ENCODE results near the gene SLC17A1. TPM values are rescaled to one million over a fixed set of nuclear protein-coding genes. Genes with fewer than 3 reads are reported as not detected.

The SLC17A1 gene
- total and polyA plus RNA-seq, 2 of the 13 experiments (the other 11 are each of a cell fraction or from before 2014, with no cell fraction given) = 0.09 to 2.1 TPM

- peak; percentile 21; the same call in 1 of the 2 replicates for TF ChIP-seq BHLHE40 (IDR thresholded peaks at IDR 0.05; ENCODE audit: low read length)
- peak; percentile 70 for TF ChIP-seq FOXP4 (CRISPR knock-in tag; IDR thresholded peaks at IDR 0.05)
- peak; percentile 65; the same call in 1 of the 2 replicates for TF ChIP-seq FOXC1 (CRISPR knock-in tag; IDR thresholded peaks at IDR 0.05; ENCODE audit: borderline replicate concordance)
- 0 out of 2 replicates have a peak, but pooled peaks have one; percentile 14 for TF ChIP-seq ZNF629 (CRISPR knock-in tag; conservative IDR thresholded peaks at IDR 0.05)
Measured at GRCh38 chr6:25748601-25749517, 83.0 kb downstream of the SLC17A1 start (continued).

- H3K4me3 ChIP-seq (replicated peaks in 1 of 3; ENCODE audit: insufficient read depth in 1 of 3, low read depth in 2 of 3, low read length in 3 of 3) = peak overlapping the region in 2 of 3 experiments; percentile 31 to 54; a peak in 4 of 6 replicates
- H3K79me2 ChIP-seq (ENCODE audit: insufficient read depth, low read length) = no peaks in the 10 kb centered on the region
- H3K4me2 ChIP-seq (ENCODE audit: low read depth, low read length) = peak overlapping the region; percentile 77
- in situ Hi-C loops (cut with HindIII; ENCODE audit: extremely low pct_ligation_motif_present, low pct_unique_long_range_greater_than_20kb) (no loop called here), intact Hi-C loops (cut with micrococcal nuclease; ENCODE audit: unreplicated experiment) (loop anchor here (1.0 to 2.0 kb wide), 2 partner anchors 27 to 151 kb away; no protein-coding TSS in a partner anchor)
- no peaks in the 10 kb centered on the region for H3K27me3 ChIP-seq (ENCODE audit: control insufficient read depth in 1 of 2, insufficient read depth in 2 of 2, low read length in 2 of 2)
- H4K20me1 ChIP-seq (ENCODE audit: insufficient read depth, low read length) = no peaks in the 10 kb centered on the region
- peak overlapping the region; percentile 42 for H3K9ac ChIP-seq (ENCODE audit: insufficient read depth, low read depth, low read length)
- H3K9me3 ChIP-seq (ENCODE audit: low read length) = no peaks in the 10 kb centered on the region
- CTCF ChIA-PET (ENCODE audit: low intra/inter-chr PET ratio, low total read pairs) = no interaction called here
- peak; percentile 69 for ATAC-seq
- peak overlapping the region; percentile 70 for H3K27ac ChIP-seq (ENCODE audit: extremely low read length, insufficient read depth, low read length)
- no peak for FAIRE-seq
- no peak overlapping the region for H2AFZ ChIP-seq (ENCODE audit: low read length)
- H3K36me3 ChIP-seq (replicated peaks in 1 of 2; ENCODE audit: control insufficient read depth in 1 of 2, insufficient read depth in 2 of 2, low read length in 2 of 2) = no peaks in the 10 kb centered on the region
- H3K4me1 ChIP-seq (ENCODE audit: insufficient read depth, low read length) = peaks cover 61% of the 10 kb centered on the region
- no TSS peak for BruUV-seq (replicated peaks)
- POLR2A ChIA-PET = interaction anchor here (1.5 kb wide), 1 partner anchor 245 kb away, joined by 3 read pairs; no protein-coding TSS in a partner anchor
- DNase-seq (ENCODE audit: low spot score) = peak; percentile 15
- TF ChIP-seq FOXP1 (IDR thresholded peaks at IDR 0.05) (no peak), FOXP1 (CRISPR knock-in tag; IDR thresholded peaks at IDR 0.05) (no peak), ZFP37 (CRISPR knock-in tag; IDR thresholded peaks at IDR 0.05; ENCODE audit: borderline replicate concordance) (no peak), EP300 (IDR thresholded peaks at IDR 0.05; ENCODE audit: low read depth in 2 of 2, low read length in 2 of 2) (0 out of 4 replicates have a peak, but pooled peaks of 1 of the 2 experiments have one; percentile 13), EP300 (CRISPR knock-in tag; IDR thresholded peaks at IDR 0.05; ENCODE audit: borderline replicate concordance) (no peak), ELF1 (CRISPR knock-in tag; IDR thresholded peaks at IDR 0.05) (no peak), CERS6 (CRISPR knock-in tag; IDR thresholded peaks at IDR 0.05) (no peak), THRA (CRISPR knock-in tag; IDR thresholded peaks at IDR 0.05; ENCODE audit: borderline replicate concordance) (peak; percentile 90; the same call in 1 of the 2 replicates), NCOA2 (CRISPR knock-in tag; IDR thresholded peaks at IDR 0.05) (no peak), RNF2 (conservative IDR thresholded peaks at IDR 0.05; ENCODE audit: low read depth) (no peak), ZNF432 (CRISPR knock-in tag; IDR thresholded peaks at IDR 0.05; ENCODE audit: borderline replicate concordance) (no peak), ZNF704 (CRISPR knock-in tag; IDR thresholded peaks at IDR 0.05; ENCODE audit: borderline replicate concordance) (no peak)
Measured at GRCh38 chr6:25748049-25748448, 83.8 kb downstream of the SLC17A1 start.

All from HepG2 (cell line).